ENCODE measurements around the gene PDE5A.

Gene PDE5A

DNA sequence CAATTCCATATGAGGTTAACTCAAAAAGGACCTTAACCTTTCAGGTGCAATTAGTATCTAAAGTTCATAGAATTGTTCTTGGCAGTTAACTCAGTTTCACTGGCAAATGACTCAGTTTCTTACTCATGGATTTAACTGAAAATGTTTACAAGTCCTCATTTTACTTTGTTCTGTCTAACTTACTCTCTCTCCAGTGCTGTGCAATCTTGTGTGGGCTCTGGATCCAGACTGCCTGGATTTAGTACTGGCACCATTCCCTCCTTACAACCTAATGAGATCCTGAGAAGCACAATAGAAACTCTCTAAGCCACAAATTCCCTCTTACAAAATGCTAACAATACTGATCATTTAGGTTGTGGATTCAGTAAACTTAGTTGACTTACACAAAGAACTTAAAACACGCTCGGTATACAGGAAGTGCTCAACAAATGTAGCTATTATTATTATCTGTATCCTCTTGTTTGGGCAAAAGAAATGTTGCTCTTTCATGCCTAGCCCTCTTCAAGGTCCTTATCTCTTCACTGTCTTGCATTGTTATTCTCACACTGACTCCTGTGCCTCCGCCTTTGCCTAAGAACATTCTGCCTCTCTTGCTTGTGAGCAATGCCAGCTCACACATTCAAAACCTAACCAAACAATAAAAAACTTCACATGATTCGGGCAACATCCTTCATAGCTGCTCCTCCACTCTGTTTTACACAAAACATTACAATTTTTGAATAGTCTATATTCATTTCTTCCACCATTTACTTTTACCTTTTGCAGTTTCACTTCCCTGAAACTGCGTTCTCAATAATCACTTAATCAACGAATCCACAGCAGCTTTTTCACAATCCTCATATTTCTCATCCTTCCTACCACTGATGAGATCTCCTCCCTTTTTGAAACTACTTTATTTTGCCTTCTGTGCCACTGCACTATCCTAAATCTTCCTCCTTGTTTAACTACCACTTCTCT, 91.8 kb downstream of the PDE5A start:
- CTCF ChIA-PET, result no interaction called here
- Mint-ChIP-seq H3K9me3 (peaks cover 3% of the 10 kb centered on the region), H3K27ac (no peak overlapping the region), H3K27me3 (no peaks in the 10 kb centered on the region), H3K4me3 (no peak overlapping the region), H3K4me1 (no peaks in the 10 kb centered on the region), H3K36me3 (peaks cover 13% of the 10 kb centered on the region)
- no peak for DNase-seq

DNA sequence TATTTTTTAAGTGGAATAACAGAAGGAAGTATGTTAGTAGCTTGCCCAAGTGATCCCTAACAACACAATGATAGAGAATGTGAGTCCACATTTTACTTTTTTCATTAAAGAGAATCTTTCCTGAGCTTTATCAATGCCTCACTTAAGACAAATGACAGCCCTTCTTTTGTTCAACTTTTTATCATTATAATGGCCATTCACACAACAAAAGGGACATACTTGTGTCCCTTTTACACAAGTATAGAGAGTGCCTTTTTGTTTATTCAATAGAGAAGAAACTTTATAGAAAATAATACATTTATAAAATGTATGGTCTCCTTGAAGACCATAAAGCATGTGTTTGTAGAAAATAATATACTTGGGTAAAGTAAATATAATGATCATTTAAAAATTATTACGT, 96.3 kb downstream of the PDE5A start:
- no peaks in the 10 kb centered on the region for H3K27me3 Mint-ChIP-seq
- peaks cover 17% of the 10 kb centered on the region for H3K36me3 Mint-ChIP-seq
- peaks cover 3% of the 10 kb centered on the region for H3K9me3 Mint-ChIP-seq
- CTCF ChIA-PET, result no interaction called here
- H3K4me3 Mint-ChIP-seq, result no peak overlapping the region
- no peaks in the 10 kb centered on the region for H3K4me1 Mint-ChIP-seq
- DNase-seq, result no peak
- H3K27ac Mint-ChIP-seq, result no peak overlapping the region

DNA sequence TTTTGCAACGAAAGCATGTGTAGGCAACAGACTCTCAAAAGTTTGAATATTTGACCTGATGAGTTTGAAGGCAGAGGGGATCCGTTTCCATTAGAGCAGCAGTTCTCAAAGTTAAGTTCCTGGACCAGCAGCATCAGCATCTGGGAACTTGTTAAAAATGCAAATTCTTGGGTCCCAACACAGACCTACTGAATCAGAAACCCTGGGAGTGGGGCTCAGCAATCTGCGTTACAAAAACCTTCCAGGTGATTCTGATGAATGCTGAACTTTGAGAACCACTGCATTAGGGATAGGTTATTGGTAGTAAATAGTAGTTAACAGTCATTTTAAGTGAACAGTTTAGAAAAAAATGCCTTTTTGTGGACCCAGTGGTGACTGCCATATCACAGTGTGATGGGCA, 98.8 kb downstream of the PDE5A start:
- no peak for DNase-seq
- Mint-ChIP-seq H3K36me3 (peaks cover 20% of the 10 kb centered on the region), H3K4me1 (no peaks in the 10 kb centered on the region), H3K9me3 (peaks cover 3% of the 10 kb centered on the region), H3K4me3 (no peak overlapping the region), H3K27me3 (no peaks in the 10 kb centered on the region), H3K27ac (no peak overlapping the region)
- CTCF ChIA-PET, result no interaction called here

DNA sequence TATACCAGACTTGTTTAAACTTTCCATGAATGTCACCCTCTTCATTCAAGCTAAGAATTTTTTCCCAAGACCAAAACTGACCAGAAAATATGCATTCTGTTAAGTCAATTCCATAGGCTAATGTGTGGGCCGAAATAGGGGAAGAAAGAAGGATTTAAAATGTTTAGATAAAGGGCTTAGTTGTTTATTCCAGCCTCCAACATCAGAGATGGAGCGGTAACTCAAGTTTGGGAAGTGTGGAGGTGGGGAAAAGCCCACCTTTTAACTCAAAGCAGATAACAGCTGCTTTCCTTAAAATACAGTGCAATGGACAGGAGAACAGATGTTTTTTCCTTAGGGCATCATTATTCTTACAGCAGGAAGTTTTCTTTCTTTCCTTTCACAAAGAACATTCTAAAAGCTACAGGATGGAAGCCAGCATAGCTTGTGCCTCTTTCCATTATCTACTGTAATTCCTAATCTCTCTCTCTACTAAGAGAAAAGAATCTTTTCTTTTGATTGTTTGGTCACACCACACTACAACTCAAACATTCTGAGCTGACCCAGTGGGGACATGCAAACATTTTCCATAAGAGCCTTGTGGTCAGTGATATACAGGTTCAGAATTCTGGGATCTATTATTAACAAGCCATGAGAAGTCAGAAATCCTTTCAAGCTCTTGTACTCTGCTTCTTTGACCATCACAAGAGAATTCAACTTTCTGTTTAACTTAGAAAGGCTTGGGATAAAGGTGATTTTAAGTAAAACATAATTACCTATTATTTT, 101.6 kb downstream of the PDE5A start:
- no peaks in the 10 kb centered on the region for H3K27me3 Mint-ChIP-seq
- no peak for DNase-seq
- no peak overlapping the region for H3K27ac Mint-ChIP-seq
- H3K36me3 Mint-ChIP-seq, result peaks cover 12% of the 10 kb centered on the region
- CTCF ChIA-PET, result no interaction called here
- no peaks in the 10 kb centered on the region for H3K4me1 Mint-ChIP-seq
- H3K4me3 Mint-ChIP-seq, result no peak overlapping the region
- H3K9me3 Mint-ChIP-seq, result no peaks in the 10 kb centered on the region

DNA sequence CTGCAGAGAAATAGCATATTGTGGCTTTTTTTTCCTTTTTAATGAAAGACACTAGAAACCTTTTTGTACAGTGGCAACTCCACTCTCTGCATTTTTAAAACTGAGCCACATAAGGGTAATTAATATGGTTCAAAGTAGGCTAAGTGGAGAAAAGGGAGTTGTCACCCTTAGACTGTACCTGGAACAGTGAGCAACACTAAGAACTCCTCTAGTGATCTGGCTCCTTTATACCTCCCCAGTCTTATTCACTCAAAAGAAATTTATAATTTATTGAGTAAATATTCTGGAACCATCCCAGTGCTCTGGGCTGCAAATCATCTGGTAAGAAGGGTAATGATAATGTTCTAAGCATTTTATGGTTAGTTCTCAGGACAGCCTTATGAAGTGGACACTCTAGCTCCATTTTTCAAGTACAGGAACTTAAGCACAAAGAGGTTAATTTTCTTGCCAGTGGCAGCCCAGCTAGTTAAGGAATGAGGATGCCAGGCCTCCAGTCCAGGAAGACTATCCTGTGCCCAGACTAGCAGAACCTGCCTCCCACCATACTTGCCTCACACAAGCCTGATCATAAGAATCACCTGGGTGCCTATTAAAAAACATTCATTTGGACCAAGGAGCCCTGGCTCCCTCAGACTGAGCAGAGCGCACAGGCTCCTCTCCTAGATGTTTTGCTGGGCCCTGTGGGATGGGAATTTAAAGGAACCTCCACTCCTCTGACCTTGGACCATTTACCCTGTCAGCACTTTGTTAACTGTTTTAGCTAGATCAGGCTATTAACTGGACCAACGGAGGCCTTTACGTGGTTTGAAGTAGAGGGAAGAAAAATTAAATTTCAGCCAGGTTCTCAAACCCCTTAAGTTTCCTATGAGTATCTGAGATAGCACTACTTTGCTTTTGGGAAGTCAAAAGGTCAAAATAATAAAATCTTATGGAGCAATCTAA, 102.6 kb downstream of the PDE5A start:
- no peaks in the 10 kb centered on the region for H3K27me3 Mint-ChIP-seq
- no peak overlapping the region for H3K27ac Mint-ChIP-seq
- DNase-seq, result no peak
- H3K36me3 Mint-ChIP-seq, result peaks cover 13% of the 10 kb centered on the region
- no peak overlapping the region for H3K4me3 Mint-ChIP-seq
- no peaks in the 10 kb centered on the region for H3K4me1 Mint-ChIP-seq
- H3K9me3 Mint-ChIP-seq, result no peaks in the 10 kb centered on the region
- CTCF ChIA-PET, result no interaction called here

DNA sequence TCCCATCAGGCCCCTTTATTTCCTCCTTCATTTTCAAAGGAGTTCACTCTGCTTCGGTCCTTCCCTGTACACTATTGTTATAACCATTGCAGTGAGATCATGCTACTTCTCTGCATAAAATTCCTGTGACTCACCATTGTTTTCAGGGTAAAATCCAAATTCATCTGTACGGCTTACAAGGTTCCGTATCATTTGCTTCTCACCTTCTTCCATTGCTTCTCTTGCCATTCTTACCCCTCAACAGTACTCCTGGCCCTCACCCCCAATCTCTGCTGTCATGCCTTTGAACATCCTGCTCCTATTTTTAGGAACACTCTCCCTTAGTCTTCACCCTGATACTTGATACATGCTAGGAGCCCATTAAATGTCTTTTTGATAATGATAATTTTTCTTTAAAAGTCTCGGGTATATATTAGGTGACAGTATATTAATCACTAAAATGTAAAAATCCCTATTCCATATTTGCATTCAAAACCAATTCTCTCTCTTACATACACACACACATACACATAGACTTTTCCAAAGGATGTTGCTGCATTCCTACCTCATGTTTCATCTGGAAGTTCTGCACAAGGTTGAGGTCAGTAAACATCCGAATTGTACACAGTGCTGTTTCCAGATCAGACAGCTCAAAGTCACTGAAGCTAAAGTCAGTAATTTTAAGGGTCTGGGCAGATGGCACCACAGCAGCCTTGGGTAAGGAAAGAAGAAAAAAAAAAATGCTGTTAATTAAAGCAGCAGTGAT, 103.4 kb downstream of the PDE5A start:
- H3K9me3 Mint-ChIP-seq, result no peaks in the 10 kb centered on the region
- H3K4me3 Mint-ChIP-seq, result no peak overlapping the region
- no peaks in the 10 kb centered on the region for H3K27me3 Mint-ChIP-seq
- H3K27ac Mint-ChIP-seq, result no peak overlapping the region
- DNase-seq, result no peak
- H3K4me1 Mint-ChIP-seq, result no peaks in the 10 kb centered on the region
- CTCF ChIA-PET, result no interaction called here
- H3K36me3 Mint-ChIP-seq, result peaks cover 17% of the 10 kb centered on the region

DNA sequence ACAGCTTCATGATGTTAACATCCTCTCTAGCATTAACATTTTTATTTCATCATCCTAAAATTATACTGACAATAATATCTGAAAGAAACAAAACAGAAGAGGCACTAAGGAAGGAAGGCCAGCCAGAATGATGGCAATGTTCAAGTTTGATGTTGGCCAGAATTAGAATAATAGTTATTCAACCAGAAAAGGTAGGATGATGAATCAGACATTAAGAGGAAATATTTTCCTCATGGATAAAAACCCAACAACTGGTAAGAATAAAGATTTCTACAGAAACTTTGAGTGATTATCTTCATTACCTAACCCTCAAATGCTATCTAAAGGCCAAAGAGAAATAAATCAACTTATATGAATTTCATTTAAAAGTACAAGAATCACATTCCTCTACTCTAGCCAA, 105.2 kb downstream of the PDE5A start:
- no peak overlapping the region for H3K27ac Mint-ChIP-seq
- DNase-seq, result no peak
- CTCF ChIA-PET, result no interaction called here
- H3K9me3 Mint-ChIP-seq, result no peaks in the 10 kb centered on the region
- no peak overlapping the region for H3K4me3 Mint-ChIP-seq
- H3K4me1 Mint-ChIP-seq, result no peaks in the 10 kb centered on the region
- H3K27me3 Mint-ChIP-seq, result no peaks in the 10 kb centered on the region
- peaks cover 22% of the 10 kb centered on the region for H3K36me3 Mint-ChIP-seq

DNA sequence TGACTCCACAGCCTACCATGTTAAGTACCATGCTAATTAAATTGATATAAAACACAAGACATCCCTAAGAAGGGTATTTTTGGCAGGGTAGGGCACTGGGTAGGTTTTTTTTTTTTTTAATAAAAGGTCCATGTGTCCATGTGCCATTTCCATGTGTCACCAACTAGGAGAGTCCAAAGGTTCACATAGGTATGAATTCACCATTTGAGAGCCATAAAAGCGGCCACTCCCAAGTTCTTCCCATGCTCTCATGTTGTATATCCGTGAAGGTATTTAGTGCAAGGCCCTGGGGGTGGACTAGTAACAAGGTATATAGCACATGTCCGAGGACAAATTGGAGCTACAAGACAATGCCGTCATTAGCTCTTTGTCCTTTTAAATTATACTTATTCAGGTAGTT, 107.3 kb downstream of the PDE5A start:
- CTCF ChIA-PET, result no interaction called here
- no peaks in the 10 kb centered on the region for H3K4me1 Mint-ChIP-seq

DNA sequence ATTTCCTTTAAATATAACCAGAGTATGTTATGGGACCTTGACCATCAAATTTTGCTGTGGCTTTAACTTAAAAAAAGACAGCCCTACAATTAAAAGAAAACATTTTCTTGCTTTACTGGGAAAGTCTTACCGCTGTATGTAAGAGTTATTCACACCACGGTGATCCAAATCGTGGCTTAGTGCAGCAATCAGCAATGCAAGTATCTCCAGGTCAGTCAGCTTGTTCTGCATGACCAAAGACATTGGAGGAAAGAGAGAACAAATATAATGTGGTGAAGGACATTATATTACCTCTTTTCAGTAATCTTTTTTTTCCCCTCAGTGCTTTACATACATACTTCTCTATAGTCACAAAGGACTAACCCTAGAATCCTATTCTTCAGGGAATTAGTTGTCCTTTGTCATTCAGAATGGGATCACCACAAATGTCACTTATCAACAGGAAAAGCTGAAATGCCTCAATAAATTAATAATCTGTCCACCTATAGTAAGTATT, 109.6 kb downstream of the PDE5A start:
- no peak overlapping the region for H3K4me3 Mint-ChIP-seq
- H3K27ac Mint-ChIP-seq, result no peak overlapping the region
- H3K36me3 Mint-ChIP-seq, result peaks cover 24% of the 10 kb centered on the region
- no peak for DNase-seq
- no peaks in the 10 kb centered on the region for H3K9me3 Mint-ChIP-seq
- H3K27me3 Mint-ChIP-seq, result no peaks in the 10 kb centered on the region
- H3K4me1 Mint-ChIP-seq, result no peaks in the 10 kb centered on the region
- CTCF ChIA-PET, result no interaction called here

More for the DNA sequence above, 107.3 kb downstream of the PDE5A start:
- no peak for DNase-seq
- H3K27me3 Mint-ChIP-seq, result no peaks in the 10 kb centered on the region
- H3K36me3 Mint-ChIP-seq, result peaks cover 30% of the 10 kb centered on the region
- H3K4me3 Mint-ChIP-seq, result no peak overlapping the region
- H3K27ac Mint-ChIP-seq, result no peak overlapping the region
- no peaks in the 10 kb centered on the region for H3K9me3 Mint-ChIP-seq

DNA sequence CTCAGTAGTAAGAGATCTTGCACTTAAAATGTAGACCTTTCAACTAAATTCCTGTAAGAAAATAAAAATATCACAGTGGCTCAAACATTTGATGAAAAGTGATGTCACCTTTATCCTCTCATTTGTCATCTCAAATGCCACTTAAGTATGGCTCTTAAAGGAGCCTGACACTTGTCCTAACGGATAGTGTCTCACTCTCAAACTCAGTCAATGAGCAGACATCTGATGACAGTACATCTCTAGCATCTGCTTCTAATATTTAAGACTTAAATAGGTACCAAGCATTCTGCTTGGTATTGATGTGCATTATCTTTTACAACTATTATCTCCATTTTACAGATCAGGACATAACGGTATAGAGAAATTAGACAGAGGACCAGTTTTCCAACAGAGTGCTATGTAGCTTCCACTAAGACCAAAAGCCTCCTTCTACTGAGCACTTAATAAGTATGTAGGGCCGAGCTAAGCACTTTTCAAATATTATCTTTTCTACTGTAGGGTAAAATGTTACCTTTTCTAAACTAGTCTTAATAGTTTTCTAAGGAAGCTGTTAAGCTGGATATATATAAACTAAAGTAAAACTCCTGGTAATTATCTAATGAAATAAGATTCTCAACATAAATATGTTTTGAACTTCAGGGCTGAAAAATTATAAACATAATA, 110.2 kb downstream of the PDE5A start:
- Mint-ChIP-seq H3K27ac (no peak overlapping the region), H3K27me3 (no peaks in the 10 kb centered on the region), H3K4me3 (no peak overlapping the region), H3K9me3 (no peaks in the 10 kb centered on the region), H3K36me3 (peaks cover 25% of the 10 kb centered on the region), H3K4me1 (no peaks in the 10 kb centered on the region)
- CTCF ChIA-PET, result no interaction called here
- DNase-seq, result no peak

DNA sequence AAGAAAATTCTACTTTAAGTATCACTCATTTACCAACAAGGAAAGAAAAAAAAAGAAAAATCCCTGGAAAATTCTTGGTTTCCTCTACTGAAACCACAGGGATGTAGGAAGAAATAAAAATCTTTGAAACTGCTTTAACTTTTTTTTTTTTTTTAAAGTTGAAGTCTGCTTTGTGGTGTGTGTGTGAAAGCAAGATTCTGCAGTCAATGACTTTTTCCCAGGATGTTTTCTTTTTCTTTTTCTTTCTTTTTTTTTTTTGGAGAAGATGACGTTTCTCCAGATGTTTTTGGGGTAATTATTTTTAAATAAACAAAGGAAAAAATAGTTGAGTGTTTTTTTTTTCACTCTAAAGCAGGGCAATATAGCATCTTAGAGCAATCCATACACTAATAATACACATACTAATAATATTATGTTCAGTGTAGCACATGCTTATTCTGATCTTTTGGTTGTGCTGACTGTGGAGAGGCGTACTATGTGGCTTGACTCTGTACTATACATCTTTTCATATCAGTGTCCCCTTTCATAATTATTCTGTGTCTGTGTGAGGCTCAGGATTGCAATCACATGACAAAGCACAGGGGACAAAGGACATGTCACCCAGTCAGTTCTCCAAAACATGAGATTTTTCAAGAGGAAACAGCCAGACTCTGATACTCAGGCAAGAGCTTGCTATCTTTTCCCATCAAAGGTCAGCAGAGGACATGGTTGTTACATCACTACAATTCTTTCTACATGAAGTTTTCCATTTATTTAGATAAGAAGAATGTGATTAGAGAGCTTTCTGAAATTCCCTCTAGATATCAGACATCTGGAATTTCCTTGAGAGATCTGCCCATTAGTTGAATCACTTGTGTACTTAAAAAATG, 111.0 kb downstream of the PDE5A start:
- Mint-ChIP-seq H3K27me3 (no peaks in the 10 kb centered on the region), H3K9me3 (no peaks in the 10 kb centered on the region), H3K27ac (no peak overlapping the region), H3K36me3 (peaks cover 27% of the 10 kb centered on the region), H3K4me3 (no peak overlapping the region), H3K4me1 (no peaks in the 10 kb centered on the region)
- DNase-seq, result no peak
- CTCF ChIA-PET, result no interaction called here

DNA sequence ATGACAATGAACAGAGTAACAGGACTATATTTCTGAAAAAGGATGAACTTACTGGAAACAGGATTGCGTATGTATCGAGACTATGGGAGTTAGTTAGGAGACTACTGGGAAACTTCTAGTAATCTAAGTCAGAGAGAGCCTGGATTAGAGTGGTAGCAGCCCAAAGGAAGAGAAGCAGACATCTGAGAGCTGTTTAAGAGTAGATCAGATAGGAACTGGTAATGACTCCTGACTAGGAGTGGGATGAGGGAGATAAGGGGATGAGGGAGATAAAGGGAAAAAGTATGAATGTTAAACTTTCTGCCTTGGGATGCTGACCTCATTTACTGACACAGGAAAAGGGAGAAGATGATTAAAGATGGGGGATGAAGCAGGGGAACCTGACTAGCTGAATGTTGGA, 116.2 kb downstream of the PDE5A start:
- CTCF ChIA-PET, result no interaction called here
- no peak for DNase-seq
- Mint-ChIP-seq H3K36me3 (peaks cover 10% of the 10 kb centered on the region), H3K27ac (no peak overlapping the region), H3K27me3 (no peaks in the 10 kb centered on the region), H3K9me3 (no peaks in the 10 kb centered on the region), H3K4me3 (no peak overlapping the region), H3K4me1 (no peaks in the 10 kb centered on the region)
